BJ (cell line): ENCODE data around the gene GSPT1. TPM values are rescaled to one million over a fixed set of nuclear protein-coding genes. Genes with fewer than 3 reads are reported as not detected.

ENCODE experiments used
- CTCF ChIA-PET: fragments of 350-600 bp; formaldehyde crosslinking; extraction: SDS; loops from one replicate; lab custom pipeline; 2021; ENCODE audit warnings: antibody characterized with exemption, inconsistent platforms; lab: Yijun Ruan, JAX
- POLR2A ChIA-PET: fragments of 300-600 bp; sonication (Branson Sonifier 250); formaldehyde crosslinking; extraction: SDS; loops from one replicate; lab custom pipeline; 2021; ENCODE audit warnings: antibody characterized with exemption; lab: Charles Lee
- DNase-seq: peaks from one replicate; pipeline ENCODE4 v3.0.0-alpha.2; 2011; ENCODE audit warnings: low read depth
- H3K27me3 ChIP-seq: 2 replicates; pipeline ENCODE4 v1.6.0; 2011; ENCODE audit warnings: low read length; ENCODE audit not compliant: control insufficient read depth, insufficient read depth
- H3K36me3 ChIP-seq: 2 replicates; pipeline ENCODE4 v1.5.1; 2011; ENCODE audit warnings: low read length; ENCODE audit not compliant: control insufficient read depth, insufficient read depth
- H3K4me3 ChIP-seq: 2 replicates; pipeline ENCODE4 v1.5.1; 2011; ENCODE audit warnings: low read depth, mild to moderate bottlenecking, control low read depth, low read length
- CTCF ChIP-seq: IDR thresholded peaks from 2 replicates; pipeline ENCODE4 v1.5.1; 2011; ENCODE audit warnings: low read depth, mild to moderate bottlenecking, control low read depth, inconsistent platforms, low read length, moderate library complexity; ENCODE audit not compliant: insufficient read depth
- polyA plus RNA-seq: library from polyadenylated mRNA; depleted of rRNA; stranded (reverse); fragments of >200 nt; gene quantifications from 2 replicates; pipeline ENCODE4 v1.2.3, GENCODE V29; 2011

Gene GSPT1
- polyA plus RNA-seq, 1 experiment = 39.3 TPM

- no peaks in the 10 kb centered on the region for H3K27me3 ChIP-seq
- DNase-seq = no peak
- ChIA-PET POLR2A (no interaction called here), CTCF (no interaction called here)
- no peak overlapping the region for H3K4me3 ChIP-seq
- TF ChIP-seq CTCF = no peak
- peaks cover 3% of the 10 kb centered on the region; the same call in 1 of the 2 replicates for H3K36me3 ChIP-seq
Measured at GRCh38 chr16:11893571-11893970, 22.2 kb downstream of the GSPT1 start.

GRCh38 chr16:11892761-11893160 lies 23.0 kb downstream of the GSPT1 start:
- CTCF ChIA-PET = no interaction called here

GRCh38 chr16:11890231-11890965 lies 25.4 kb downstream of the GSPT1 start:
- no peak overlapping the region for H3K4me3 ChIP-seq
- TF ChIP-seq CTCF = no peak
- POLR2A ChIA-PET = no interaction called here
- CTCF ChIA-PET = interaction anchor here (1.2 kb wide), 1 partner anchor 10 kb away, joined by 3 read pairs; no protein-coding TSS in a partner anchor
- H3K27me3 ChIP-seq = no peaks in the 10 kb centered on the region
- DNase-seq = no peak
- H3K36me3 ChIP-seq = peaks cover 8% of the 10 kb centered on the region

More at GRCh38 chr16:11892761-11893160, 23.0 kb downstream of the GSPT1 start:
- POLR2A ChIA-PET = no interaction called here
- TF ChIP-seq CTCF = no peak
- Histone ChIP-seq H3K27me3 (no peaks in the 10 kb centered on the region), H3K36me3 (peaks cover 6% of the 10 kb centered on the region), H3K4me3 (no peak overlapping the region)
- no peak for DNase-seq

GRCh38 chr16:11886881-11887280 lies 28.9 kb downstream of the GSPT1 start:
- Histone ChIP-seq H3K27me3 (no peaks in the 10 kb centered on the region), H3K4me3 (no peak overlapping the region), H3K36me3 (peaks cover 10% of the 10 kb centered on the region)
- no peak for TF ChIP-seq CTCF
- ChIA-PET POLR2A (no interaction called here), CTCF (interaction anchor here (0.8 kb wide), 1 partner anchor 18 kb away, joined by 4 read pairs; no protein-coding TSS in a partner anchor)
- DNase-seq = no peak

- ChIA-PET POLR2A (no interaction called here), CTCF (interaction anchor here (1.3 to 1.5 kb wide), 2 partner anchors 11 to 87 kb away, joined by 3 to 4 read pairs; partner anchors contain the start of gene ZC3H7A)
- no peak for TF ChIP-seq CTCF
- H3K4me3 ChIP-seq = no peak overlapping the region
- H3K27me3 ChIP-seq = no peaks in the 10 kb centered on the region
- DNase-seq = no peak
- H3K36me3 ChIP-seq = peaks cover 10% of the 10 kb centered on the region
Measured at GRCh38 chr16:11884035-11884434, 31.7 kb downstream of the GSPT1 start.
